HG02852 (cell line): ENCODE results near the gene GABBR2.
"Not testable (repeated sequence)": the region's sequence is repeated elsewhere in the genome, so short reads cannot be mapped to it uniquely, and the experiment has no call there.

Experiments
- ATAC-seq: cut with Tn5 transposase; IDR thresholded peaks from one replicate; pipeline ENCODE4 v1.9.1; 2021; ENCODE audit warnings: mild to moderate bottlenecking, moderate library complexity; ENCODE audit not compliant: unreplicated experiment

The GABBR2 gene

DNA sequence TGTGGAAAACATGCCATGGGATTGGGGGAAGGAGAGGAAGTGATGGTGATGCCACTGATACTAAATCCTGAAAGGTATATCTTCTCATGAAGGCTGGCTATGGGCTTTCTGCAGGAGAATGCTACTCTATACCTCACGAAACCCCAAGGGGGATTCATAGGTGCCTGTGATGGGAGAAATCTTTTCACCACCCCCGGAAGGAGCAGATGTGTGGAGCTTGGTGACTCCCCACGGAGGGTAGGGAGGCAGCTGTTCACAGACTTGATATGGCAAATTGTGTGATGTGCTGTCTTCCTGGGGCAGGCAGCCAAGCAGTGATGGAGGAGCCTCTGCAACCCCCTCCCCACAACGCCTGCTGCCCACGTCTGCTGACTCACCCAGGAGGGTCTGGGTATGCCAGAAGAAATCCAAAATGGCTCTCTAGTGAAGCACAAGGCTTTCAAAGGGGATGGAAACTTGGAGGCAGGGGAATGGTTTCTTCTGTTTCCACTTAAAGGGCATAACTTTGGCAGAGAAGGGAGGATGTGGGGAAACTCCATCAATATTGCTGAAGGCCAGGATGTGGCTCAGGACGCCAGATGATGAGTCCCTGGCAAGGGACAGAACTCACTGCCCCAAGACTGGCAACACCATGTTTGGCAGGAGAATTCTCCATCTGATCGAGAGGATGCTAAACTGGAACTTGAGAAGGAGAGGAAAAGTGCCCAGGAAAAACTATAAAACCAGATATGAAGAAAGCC is 188.3 kb downstream of the GABBR2 start:
- no peak for ATAC-seq

DNA sequence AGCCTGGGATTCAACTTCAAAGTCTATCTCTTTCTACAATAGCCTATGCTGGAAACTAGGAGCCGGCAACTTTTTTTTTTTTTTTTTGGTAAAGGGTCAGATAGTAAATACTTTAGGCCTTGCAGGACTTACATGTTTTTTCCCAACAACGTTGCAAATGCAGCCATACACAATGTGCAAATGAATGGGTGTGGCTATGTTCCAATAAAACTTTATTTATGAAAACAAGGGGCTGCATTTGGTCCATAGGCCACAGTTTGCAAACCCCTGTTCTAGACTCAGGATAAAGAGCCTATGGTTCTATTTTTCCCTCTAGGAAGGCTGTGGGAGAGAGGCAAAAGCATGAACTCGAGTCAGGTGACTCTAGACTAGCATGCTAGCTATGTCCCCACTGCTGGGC is 189.1 kb downstream of the GABBR2 start:
- ATAC-seq: no peak

DNA sequence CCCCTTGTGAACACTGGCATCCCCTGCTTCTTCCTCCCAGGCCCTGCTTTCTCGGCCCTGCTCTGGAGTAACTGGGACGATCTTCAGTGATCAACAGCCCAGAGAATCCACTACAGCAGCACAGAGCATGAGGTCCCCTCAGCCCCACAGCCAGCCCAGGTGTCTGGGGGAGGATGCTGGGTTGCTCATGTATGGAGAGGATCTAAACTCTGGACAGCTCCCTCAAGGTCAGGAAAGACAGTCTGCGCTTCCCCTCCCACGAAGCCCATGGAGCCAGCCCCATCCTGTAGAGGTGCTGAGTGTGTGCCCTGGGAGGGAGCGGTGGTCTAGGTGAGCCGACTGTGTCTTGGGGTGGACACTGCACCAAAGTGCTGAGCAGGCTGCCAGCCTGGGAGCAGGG is 190.2 kb downstream of the GABBR2 start:
- ATAC-seq: no peak

DNA sequence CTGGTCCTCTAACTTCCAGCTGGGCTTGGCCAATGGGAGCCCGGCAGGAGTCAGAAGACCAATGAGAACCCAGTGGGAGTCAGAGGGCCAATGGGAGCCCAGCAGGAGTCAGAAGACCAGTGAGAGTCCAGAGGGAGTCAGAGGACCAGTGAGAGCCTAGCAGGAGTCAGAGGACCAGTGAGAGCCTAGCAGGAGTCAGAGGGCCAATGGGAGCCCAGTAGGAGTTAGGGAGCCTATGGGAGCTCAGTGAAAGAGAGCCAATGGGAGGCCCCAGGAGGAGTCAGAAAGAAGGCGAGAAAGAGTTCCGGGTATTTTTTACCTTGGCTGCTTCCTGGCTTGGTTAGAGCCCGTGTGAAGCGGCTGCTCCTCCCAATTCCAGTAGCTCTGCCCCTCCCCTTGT is 191.0 kb downstream of the GABBR2 start:
- ATAC-seq: no peak

GRCh38 chr9:98516897-98517503 is 191.7 kb downstream of the GABBR2 start:
- ATAC-seq: no peak

DNA sequence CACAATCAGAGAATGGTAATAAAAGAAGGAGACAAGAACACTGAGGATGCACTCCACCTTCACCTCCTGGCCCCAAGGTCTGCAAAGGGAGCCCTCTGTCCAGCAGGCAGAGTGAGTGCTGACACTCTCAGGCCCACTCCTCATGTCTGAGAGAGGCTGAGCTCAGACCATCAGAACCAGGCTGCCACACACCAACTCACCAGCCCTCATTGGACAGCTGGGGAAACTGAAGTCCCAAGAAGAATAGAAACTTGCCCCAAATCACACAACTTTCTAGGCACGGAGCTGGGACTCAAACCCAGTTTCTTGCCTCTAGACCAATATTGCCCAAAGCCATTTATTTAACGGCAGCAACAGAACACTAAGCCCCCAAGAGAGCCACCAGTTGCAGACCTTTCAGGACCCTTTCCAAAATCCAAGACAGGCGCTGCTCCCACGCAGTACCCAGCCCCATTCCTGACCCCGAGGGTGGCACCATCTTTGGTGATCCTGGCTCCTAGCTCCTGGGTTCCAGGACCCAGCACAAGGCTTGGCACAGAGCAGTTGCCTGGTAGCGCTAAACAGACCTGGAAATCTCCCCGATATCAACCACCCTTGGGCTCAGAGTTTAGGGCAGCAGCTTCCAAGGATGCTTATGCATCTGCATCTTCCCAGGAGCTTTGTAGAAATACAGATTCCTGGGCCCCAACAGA is 192.4 kb downstream of the GABBR2 start:
- no peak for ATAC-seq

DNA sequence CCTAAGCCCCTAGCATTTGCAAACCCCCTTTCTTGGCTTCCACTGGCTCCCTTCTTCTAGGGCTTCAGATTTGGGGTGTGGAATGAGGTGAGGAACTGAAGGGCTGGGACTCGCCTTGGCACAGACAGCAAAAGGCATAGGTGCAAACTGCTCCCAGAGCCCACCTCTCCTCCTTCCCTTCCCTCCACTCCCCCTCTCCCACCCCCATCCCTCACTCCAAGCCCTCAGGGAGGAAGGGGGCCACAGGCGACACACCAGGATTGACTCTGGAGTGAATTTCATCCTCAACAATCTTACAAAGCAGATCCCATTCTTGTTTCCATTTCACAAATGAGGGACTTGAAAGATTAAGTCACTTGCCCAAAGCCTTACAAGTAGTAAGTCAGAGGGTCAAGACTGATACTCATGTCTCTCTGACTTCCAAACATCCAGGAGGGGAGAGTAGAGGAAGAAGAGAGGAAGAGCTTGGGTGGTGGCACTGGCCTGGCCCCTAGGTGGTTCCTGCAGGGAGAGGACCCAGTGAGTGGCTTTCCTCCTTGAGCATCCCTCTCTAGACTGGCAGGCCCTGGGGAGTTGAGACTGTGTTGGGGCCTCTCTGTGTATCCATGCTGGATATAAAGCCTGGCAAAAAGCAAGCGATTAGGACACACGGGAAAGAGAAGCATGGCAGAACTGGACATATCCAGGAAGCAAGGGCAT is 193.1 kb downstream of the GABBR2 start:
- no peak for ATAC-seq

DNA sequence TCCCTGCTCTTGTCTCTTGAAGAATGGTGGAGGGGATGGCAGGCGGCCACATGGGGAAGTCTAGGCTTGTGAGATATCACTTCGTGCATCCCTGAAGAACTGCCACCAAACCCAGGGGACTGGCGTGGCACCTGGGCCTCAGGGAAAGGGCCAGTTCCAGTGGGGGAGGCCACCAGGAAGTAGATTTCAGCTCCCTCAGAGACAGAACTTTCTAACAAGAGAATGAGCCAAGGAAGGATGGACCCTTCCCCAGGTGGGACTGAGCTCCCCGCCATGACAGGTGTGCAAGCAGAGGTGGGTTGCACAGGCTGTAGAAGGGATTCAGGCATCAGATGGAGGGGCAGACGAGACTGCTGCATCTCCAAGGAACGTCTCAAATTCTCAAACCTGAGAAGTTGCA is 193.9 kb downstream of the GABBR2 start:
- ATAC-seq: no peak

GRCh38 chr9:98508217-98508919 is 200.4 kb downstream of the GABBR2 start:
- ATAC-seq: not testable (repeated sequence)

- no peak for ATAC-seq
Observed at GRCh38 chr9:98506422-98507054, 202.2 kb downstream of the GABBR2 start.

- no peak for ATAC-seq
Observed at GRCh38 chr9:98504298-98505282, 204.1 kb downstream of the GABBR2 start.

DNA sequence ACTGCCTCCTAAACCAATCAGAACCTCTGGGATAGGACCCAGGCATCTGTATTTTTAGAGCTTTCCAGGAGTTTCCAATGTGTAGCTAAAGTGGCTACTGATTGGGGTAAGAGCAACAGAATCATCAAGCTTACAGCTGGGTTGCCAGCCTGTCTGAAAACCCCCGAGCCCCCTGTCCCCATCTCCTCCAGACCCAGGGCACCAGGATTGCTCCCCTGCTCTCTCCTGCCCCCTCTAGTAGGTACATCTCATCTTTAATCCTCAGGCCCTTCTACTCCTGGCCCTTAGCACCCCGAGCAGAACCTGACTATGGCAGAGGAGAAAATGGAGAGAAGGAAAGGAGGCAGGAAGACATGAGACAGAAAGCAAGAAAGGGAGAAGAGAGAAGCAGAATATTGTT is 204.9 kb downstream of the GABBR2 start:
- no peak for ATAC-seq

DNA sequence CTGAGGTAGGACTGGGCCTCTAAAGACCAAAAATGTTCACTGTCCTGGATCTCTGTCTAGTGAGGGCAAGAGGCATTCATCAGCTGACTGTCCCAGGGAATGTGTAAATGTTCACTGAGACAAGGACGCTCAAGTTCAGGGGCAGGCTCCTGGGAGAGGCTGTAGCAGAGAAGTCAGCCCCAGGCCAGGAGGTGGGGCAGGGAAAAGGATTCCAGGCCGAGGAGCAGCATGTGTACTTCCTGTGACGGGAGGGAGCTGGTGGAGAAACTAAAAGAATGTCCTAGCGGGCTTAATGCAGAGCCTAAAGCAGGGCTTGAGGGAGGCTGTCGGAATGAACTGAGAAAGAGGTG is 205.8 kb downstream of the GABBR2 start:
- no peak for ATAC-seq

DNA sequence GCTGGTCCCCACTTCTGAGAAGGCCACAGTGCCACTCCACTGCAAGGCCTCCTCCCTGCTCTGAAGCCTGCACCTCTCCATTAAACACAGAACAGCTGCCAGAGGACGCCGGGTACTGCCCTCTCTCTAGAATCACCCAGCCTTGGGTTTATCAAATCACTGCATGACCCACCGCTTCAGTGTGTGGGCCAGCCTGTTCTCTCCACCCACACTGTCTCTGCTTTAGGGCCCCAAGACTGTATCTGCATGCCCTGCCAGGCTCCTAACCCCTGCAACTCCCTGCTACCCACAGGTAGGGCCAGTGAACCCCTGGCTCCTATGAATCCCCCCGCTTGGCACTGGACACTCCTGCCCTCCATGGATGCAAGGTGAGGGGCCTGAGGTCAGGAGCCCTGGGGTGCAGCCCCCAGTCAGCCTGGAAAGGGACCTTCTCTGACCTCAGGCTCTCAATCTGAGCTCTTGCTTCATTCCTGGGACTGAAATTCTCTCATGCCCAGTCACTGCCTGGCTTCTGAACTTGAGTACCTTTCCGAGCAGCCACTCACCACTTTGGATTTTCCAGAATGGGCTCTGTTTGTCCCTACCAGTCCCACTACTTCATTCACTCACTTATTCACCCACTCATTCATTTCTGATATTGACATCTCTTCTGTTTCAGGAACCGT is 206.3 kb downstream of the GABBR2 start:
- ATAC-seq: no peak

DNA sequence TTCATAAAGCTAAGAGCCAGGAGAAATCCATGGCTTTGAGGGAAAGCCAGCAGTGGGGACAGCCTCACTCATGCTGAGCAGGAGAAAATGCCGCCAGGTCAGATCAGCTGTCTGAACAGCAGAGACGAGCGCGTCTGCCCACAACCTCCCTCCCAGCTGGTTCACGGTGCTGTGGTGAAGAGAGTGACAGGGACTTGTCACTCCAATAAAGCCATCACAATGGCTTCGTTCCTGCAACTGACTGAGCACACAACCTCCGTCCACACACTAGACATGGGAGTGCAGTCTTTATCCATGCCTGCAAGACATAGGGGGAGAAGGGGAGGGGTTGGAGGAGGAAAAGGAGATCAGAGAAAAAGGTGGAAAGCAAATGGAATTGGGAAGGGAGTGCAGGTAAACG is 206.9 kb downstream of the GABBR2 start:
- ATAC-seq: no peak

DNA sequence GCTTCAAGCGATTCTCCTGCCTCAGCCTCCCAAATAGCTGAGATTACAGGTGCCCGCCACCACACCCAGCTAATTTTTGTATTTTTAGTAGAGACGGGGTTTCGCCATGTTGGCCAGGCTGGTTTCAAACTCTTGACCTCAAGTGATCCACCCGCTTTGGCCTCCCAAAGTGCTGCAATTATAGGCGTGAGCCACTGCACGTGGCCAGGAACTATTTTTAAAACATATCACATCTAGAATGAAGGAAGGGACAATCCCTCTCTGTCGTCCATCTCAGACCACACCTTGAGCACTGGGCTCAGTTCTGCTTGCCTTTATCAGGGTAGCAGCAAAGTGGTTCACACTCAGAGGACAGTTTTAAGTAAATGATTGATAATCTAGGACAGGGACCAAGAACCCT is 207.5 kb downstream of the GABBR2 start:
- ATAC-seq: not testable (repeated sequence)

- ATAC-seq: no peak
Observed at GRCh38 chr9:98500337-98500919, 208.3 kb downstream of the GABBR2 start.

DNA sequence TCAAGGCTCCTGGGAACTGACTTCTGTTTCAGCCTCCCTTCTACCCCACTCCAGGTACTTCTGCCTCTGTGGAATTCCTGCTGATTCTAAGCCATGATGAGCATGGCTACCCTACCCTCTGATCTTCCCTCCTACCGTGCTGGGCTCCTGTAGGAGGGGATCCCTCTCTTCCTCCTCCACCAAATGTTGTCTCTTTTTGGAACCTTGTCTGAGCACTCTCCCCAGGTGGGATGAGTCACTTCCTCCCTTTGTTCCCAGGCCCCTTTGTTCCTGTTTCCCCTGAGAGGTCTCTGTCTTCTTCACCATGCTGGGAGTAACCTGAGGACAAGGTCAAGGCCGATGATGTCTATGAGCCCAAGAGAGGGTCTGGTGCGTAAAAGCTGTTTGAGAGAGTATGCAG is 213.2 kb downstream of the GABBR2 start:
- ATAC-seq: no peak

- ATAC-seq: no peak
Observed at GRCh38 chr9:98494852-98495251, 213.9 kb downstream of the GABBR2 start.
